ENCODE data around the gene PSMB9. TPM values are rescaled to one million over a fixed set of nuclear protein-coding genes. Genes with fewer than 3 reads are reported as not detected.

PSMB9 gene
- polyA plus RNA-seq, 3 donors = 5.0 to 8.0 (median 6.2) TPM

- peak; percentile 93 to 94 (median 93) for DNase-seq (ENCODE audit: low read depth in 3 of 3, low spot score in 2 of 3)
These were observed 40.4 kb downstream of the PSMB9 start for GRCh38 chr6:32894085-32895005.

DNA sequence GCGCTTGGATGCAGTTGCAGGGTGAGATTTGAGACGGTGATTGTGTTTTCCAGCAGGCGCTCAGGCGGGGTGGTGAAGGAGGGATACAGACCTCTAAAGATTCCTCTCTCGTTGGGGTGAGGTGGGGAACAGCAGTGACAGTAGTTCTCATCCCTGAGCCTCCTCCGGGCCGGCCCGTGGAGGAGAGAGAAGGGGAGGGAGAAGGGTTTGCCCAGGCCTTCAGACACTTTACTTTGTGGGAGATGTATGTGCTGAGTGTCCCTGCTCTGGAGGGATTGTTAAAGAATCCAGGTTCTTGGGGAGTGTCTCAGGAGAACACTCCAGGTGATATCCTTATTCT lies 41.0 kb downstream of the PSMB9 start:
- no peak for DNase-seq (ENCODE audit: low read depth in 3 of 3, low spot score in 2 of 3)

DNA sequence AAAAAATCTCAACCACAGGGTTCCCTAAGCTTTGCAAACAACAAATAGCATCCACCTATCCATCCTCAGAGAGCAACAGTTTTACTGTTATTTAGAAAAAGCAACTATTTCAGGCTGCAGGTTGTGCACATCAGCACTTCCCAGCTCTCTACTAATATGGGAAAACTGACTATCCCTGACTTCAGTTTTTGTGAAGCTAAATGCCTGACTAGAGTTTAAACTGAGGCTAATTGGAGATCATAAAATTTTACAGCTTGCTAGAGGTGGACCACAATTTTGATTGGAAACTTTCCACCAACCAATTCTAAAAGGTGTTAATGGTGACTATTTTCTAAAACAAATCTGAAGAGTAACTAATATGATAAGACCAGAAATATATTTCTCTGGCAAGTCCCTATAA lies 50.0 kb downstream of the PSMB9 start:
- DNase-seq (ENCODE audit: low read depth in 3 of 3, low spot score in 2 of 3) = no peak

DNA sequence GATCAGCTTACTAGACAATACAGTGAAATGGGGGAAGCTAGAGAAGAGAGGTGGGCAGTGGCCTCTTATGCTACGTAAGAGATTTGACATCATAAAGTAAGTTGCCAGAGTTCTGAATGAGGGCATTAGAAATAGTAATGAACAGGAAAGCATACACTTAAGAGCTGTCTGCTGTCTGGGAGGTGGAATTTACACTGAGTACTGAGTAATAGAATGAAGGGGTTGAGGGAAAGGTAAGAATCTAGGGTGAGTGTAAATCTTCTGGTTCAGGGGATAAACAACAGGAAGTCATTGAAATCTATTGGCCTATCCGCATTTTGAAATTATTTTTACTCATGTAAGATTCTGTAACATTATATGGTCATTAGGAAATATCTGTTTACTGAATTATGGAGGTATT lies 51.1 kb downstream of the PSMB9 start:
- DNase-seq (ENCODE audit: low read depth in 3 of 3, low spot score in 2 of 3) = no peak

- DNase-seq (ENCODE audit: low read depth in 3 of 3, low spot score in 2 of 3) = no peak
These were observed 52.5 kb downstream of the PSMB9 start for GRCh38 chr6:32906539-32906938.

DNA sequence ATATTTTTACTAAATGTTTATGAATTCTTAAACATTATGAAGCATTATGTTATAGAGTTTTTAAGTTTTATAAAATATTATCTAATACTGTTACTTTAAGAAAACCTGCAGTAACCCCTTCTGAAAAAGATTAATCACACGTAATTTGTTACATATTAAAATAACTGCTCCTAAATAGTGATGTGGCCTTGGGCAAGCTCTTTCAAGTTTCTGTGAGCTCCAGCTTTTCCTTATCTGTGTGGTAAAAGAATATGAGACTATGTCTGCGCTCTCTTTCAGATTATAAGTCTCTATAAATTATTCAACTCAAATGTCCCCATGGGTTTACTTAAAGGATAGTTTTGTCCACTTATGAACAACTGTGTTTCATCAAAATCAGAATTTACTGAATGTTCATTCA lies 54.9 kb downstream of the PSMB9 start:
- DNase-seq (ENCODE audit: low read depth in 3 of 3, low spot score in 2 of 3) = no peak

Other genes with a start within 250 kb of the PSMB9 start
- gene HLA-DQA1, start 216.8 kb upstream of the PSMB9 start, polyA plus RNA-seq (ENCODE audit: insufficient read length in 3 of 3) = 1 to 10 TPM; 3.3 to 7.4 (median 4.5) TPM
- 1 to 10 TPM; 4.3 to 7.7 (median 5.1) TPM for gene HLA-DQB1, start 187.5 kb upstream of the PSMB9 start, polyA plus RNA-seq (ENCODE audit: insufficient read length in 3 of 3)
- gene HLA-DQA2, start 112.8 kb upstream of the PSMB9 start, polyA plus RNA-seq (ENCODE audit: insufficient read length in 3 of 3) = under 1 TPM in 1 of 3 donors, not detected in 2; 0.34 TPM
- 1 to 10 TPM in 1 of 3 donors, under 1 TPM in 1, not detected in 1; 0.72 to 1.3 TPM for gene HLA-DQB2, start 90.7 kb upstream of the PSMB9 start, polyA plus RNA-seq (ENCODE audit: insufficient read length in 3 of 3)
- under 1 TPM in 2 of 3 donors, not detected in 1; 0.17 to 0.26 TPM for gene HLA-DOB, start 37.2 kb upstream of the PSMB9 start, polyA plus RNA-seq (ENCODE audit: insufficient read length in 3 of 3)
- gene TAP2, start 15.5 kb upstream of the PSMB9 start, polyA plus RNA-seq (ENCODE audit: insufficient read length in 3 of 3) = 10 to 100 TPM; 10.2 to 12.4 (median 11.9) TPM
- gene PSMB8, start 10.1 kb upstream of the PSMB9 start, polyA plus RNA-seq (ENCODE audit: insufficient read length in 3 of 3) = 10 to 100 TPM; 24.1 to 27.8 (median 25.7) TPM
- 10 to 100 TPM; 11.2 to 12.5 (median 11.6) TPM for gene TAP1, start 488 bp upstream of the PSMB9 start, polyA plus RNA-seq (ENCODE audit: insufficient read length in 3 of 3)
- gene HLA-DMB, start 86.8 kb downstream of the PSMB9 start, polyA plus RNA-seq (ENCODE audit: insufficient read length in 3 of 3) = 10 to 100 TPM; 73.7 to 80.3 (median 74.3) TPM
- gene HLA-DMA, start 98.9 kb downstream of the PSMB9 start, polyA plus RNA-seq (ENCODE audit: insufficient read length in 3 of 3) = 10 to 100 TPM; 13.7 to 18.3 (median 15.6) TPM
- 100 to 1,000 TPM; 292 to 324 (median 307) TPM for gene BRD2, start 114.4 kb downstream of the PSMB9 start, polyA plus RNA-seq (ENCODE audit: insufficient read length in 3 of 3)
- 1 to 10 TPM; 5.2 to 5.4 (median 5.3) TPM for gene HLA-DOA, start 155.4 kb downstream of the PSMB9 start, polyA plus RNA-seq (ENCODE audit: insufficient read length in 3 of 3)
- gene HLA-DPA1, start 219.5 kb downstream of the PSMB9 start, polyA plus RNA-seq (ENCODE audit: insufficient read length in 3 of 3) = 10 to 100 TPM; 14.2 to 40.5 (median 17.9) TPM
- 10 to 100 TPM; 17.9 to 27.0 (median 20.0) TPM for gene HLA-DPB1, start 221.8 kb downstream of the PSMB9 start, polyA plus RNA-seq (ENCODE audit: insufficient read length in 3 of 3)

All from right renal cortex interstitium (tissue), 3 donors.